Neural cell (in vitro differentiated cells): ENCODE results near the gene STON2.

ENCODE experiments used
- POLR2AphosphoS5 ChIP-seq: IDR thresholded peaks from 2 replicates; pipeline ENCODE4 v1.6.1; 2012
- TF ChIP-seq, protein P1 (sequence below): fragments of 450-650 bp; IDR thresholded peaks from 2 replicates; pipeline ENCODE4 v1.5.1; 2014; ENCODE audit warnings: antibody characterized with exemption, mild to moderate bottlenecking, moderate library complexity; ENCODE audit not compliant: poor library complexity, severe bottlenecking

DNA sequence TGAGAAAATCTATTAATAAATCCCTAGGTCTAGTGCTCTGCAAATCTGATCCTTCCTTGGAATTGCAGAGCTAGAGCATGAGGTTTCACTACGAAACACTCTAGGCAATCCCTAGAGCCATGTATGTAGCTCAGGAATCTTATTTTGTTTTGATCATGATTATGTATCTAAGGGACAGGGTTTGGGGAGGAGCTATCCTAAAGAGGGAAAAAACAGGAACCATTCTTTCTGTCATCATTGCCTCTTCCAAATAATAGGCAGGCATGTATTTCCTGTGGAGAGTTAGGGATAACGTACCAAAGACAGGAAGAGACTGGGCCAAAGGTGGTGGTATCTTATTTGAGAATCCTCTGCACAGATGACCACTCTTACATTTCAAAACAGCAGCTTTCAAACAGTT, 90.6 kb downstream of the STON2 start:
- no peak for TF ChIP-seq POLR2AphosphoS5
- TF ChIP-seq, protein P1, sequence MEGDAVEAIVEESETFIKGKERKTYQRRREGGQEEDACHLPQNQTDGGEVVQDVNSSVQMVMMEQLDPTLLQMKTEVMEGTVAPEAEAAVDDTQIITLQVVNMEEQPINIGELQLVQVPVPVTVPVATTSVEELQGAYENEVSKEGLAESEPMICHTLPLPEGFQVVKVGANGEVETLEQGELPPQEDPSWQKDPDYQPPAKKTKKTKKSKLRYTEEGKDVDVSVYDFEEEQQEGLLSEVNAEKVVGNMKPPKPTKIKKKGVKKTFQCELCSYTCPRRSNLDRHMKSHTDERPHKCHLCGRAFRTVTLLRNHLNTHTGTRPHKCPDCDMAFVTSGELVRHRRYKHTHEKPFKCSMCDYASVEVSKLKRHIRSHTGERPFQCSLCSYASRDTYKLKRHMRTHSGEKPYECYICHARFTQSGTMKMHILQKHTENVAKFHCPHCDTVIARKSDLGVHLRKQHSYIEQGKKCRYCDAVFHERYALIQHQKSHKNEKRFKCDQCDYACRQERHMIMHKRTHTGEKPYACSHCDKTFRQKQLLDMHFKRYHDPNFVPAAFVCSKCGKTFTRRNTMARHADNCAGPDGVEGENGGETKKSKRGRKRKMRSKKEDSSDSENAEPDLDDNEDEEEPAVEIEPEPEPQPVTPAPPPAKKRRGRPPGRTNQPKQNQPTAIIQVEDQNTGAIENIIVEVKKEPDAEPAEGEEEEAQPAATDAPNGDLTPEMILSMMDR, result no peak
